Stomach smooth muscle (tissue), 2 donors: ENCODE results near the gene EPHA3.

Experiments used
- H3K27ac ChIP-seq: one replicate; pipeline ENCODE4 v1.7.0; 2013; ENCODE audit warnings: mild to moderate bottlenecking, low read length, inconsistent platforms
- H3K27me3 ChIP-seq, 2 donors: one replicate each; pipeline ENCODE4 v1.7.0; 2013; ENCODE audit warnings: low read length in 2 of 2; ENCODE audit not compliant: insufficient read depth in 2 of 2, control insufficient read depth in 1 of 2
- H3K36me3 ChIP-seq, 2 donors: one replicate each; pipeline ENCODE4 v1.7.0; 2013; ENCODE audit warnings: low read length in 2 of 2; ENCODE audit not compliant: control insufficient read depth in 2 of 2, insufficient read depth in 2 of 2
- H3K4me1 ChIP-seq: one replicate; pipeline ENCODE4 v1.7.0; 2013; ENCODE audit warnings: low read length; ENCODE audit not compliant: control insufficient read depth, insufficient read depth
- H3K4me3 ChIP-seq, 2 donors: one replicate each; pipeline ENCODE4 v1.7.0; 2013; ENCODE audit warnings: low read length in 2 of 2
- H3K9ac ChIP-seq, 2 donors: one replicate each; pipeline ENCODE4 v1.7.0; 2013; ENCODE audit warnings: low read length in 2 of 2, mild to moderate bottlenecking in 1 of 2
- H3K9me3 ChIP-seq, 2 donors: one replicate each; pipeline ENCODE4 v1.7.0; 2013; ENCODE audit warnings: low read length in 2 of 2; ENCODE audit not compliant: control insufficient read depth in 2 of 2
- donor health status: healthy.
- donor health status: Pancreatic carcinoma.

The EPHA3 gene

DNA sequence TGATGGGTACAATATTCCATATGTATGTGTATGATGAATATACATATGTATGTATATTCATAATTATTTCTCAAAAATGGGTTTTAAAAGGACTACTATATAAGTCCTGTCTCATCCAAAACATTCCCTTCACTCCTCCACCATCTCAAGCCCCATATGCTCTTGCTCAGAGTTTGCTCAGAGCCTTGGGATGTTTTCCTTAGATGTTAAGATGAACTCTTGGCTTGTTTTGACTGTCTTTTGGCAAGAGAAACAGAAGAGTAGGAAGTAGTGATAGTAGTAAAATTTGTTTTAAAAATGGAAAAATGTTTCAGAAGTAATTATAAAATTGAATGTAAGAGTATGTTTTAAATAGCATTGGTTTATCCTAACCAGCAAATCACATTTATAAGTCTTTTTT lies 6.2 kb upstream of the EPHA3 start:
- H3K4me3 ChIP-seq: no peak overlapping the region
- H3K36me3 ChIP-seq: no peaks in the 10 kb centered on the region
- H3K4me1 ChIP-seq: no peaks in the 10 kb centered on the region
- no peaks in the 10 kb centered on the region for H3K9me3 ChIP-seq
- H3K27ac ChIP-seq: no peak overlapping the region
- H3K9ac ChIP-seq: no peak overlapping the region
- no peaks in the 10 kb centered on the region for H3K27me3 ChIP-seq

DNA sequence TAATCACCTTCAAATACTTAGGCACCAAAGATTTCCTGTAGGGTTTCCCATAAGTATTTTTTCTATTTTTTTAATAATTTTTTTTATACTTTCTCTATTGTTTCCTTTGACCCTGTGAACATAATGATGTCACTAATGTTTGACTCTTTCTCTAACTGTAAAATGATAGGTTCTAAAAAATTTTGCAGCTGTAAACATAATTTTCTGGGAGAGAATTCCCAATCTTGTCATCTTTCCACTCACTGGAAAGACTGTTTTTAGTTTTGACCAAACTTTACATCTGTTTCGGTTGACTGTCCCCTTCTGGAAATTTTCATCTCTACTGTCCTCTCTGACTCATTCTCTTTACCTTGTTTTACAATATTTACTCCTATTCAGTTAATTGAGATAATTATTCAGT lies 5.5 kb upstream of the EPHA3 start:
- no peaks in the 10 kb centered on the region for H3K9me3 ChIP-seq
- no peak overlapping the region for H3K9ac ChIP-seq
- no peaks in the 10 kb centered on the region for H3K4me1 ChIP-seq
- H3K27me3 ChIP-seq: no peaks in the 10 kb centered on the region
- H3K36me3 ChIP-seq: no peaks in the 10 kb centered on the region
- no peak overlapping the region for H3K27ac ChIP-seq
- H3K4me3 ChIP-seq: no peak overlapping the region

DNA sequence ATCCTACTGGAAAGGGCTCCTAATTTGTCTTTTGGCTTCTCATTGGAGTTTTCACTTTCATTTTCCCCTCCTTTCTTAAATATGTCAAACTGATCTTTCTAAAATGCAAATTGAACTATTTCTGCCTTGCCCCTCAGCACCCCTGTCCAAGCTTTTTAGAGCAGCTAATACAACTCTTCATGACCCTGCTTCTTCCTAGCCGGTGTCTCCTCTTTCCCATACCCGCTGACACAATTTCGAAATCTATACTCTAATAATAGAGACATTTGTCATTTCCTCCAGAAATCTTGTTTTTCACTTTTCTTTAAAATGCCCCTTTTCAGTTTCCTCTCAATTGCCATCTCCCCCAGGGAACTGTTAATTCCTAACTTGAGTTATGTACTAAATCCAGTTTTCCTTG lies 2.9 kb upstream of the EPHA3 start:
- Histone ChIP-seq H3K4me3 (peak overlapping the region; percentile 30 to 37), H3K27ac (no peak overlapping the region)

DNA sequence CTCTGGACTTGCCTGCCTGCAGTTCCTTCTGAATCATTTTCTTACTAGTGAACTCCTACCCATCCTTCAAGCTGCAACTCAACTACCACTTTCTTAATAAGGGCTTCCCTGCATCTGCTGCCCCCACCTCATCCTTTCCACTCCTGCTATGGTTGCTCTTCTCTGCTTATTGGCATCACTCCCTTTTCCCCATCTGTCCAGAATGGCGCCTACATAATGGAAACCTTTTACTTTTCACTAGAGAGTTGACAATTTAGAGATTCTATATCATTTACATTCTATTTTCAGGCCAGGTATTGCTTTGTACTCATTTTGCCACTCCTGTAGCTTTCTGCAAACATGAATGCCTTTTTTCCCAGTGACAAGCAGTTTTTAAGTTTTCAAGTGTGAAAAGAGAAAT lies 1.9 kb upstream of the EPHA3 start:
- Histone ChIP-seq H3K27ac (no peak overlapping the region), H3K4me3 (no peak overlapping the region)

More for the DNA sequence above, 2.9 kb upstream of the EPHA3 start:
- no peaks in the 10 kb centered on the region for H3K27me3 ChIP-seq
- no peaks in the 10 kb centered on the region for H3K36me3 ChIP-seq
- no peaks in the 10 kb centered on the region for H3K9me3 ChIP-seq
- no peak overlapping the region for H3K9ac ChIP-seq
- H3K4me1 ChIP-seq: peaks cover 2% of the 10 kb centered on the region

DNA sequence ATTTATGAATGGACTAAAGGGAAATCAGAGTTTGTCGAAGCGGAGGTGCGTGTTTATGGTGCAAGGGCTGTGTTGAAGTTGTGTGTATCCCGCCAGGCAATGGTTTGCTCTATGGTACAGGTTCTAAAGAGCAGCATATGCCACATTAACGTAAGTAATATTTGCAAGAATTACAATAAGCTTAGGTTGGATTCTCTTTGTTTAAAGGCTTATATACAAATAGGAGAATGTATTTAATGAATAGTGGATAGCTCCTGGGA lies 800 bp downstream of the EPHA3 start:
- H3K4me1 ChIP-seq: peaks cover 2% of the 10 kb centered on the region
- H3K27me3 ChIP-seq: no peaks in the 10 kb centered on the region
- H3K9me3 ChIP-seq: no peaks in the 10 kb centered on the region
- H3K27ac ChIP-seq: no peak overlapping the region
- H3K9ac ChIP-seq: peak overlapping the region; percentile 64 to 65
- peak overlapping the region; percentile 92 to 98 for H3K4me3 ChIP-seq
- no peaks in the 10 kb centered on the region for H3K36me3 ChIP-seq

More for the DNA sequence above, 1.9 kb upstream of the EPHA3 start:
- Histone ChIP-seq H3K9me3 (no peaks in the 10 kb centered on the region), H3K27me3 (no peaks in the 10 kb centered on the region), H3K9ac (no peak overlapping the region), H3K4me1 (peaks cover 2% of the 10 kb centered on the region), H3K36me3 (no peaks in the 10 kb centered on the region)

DNA sequence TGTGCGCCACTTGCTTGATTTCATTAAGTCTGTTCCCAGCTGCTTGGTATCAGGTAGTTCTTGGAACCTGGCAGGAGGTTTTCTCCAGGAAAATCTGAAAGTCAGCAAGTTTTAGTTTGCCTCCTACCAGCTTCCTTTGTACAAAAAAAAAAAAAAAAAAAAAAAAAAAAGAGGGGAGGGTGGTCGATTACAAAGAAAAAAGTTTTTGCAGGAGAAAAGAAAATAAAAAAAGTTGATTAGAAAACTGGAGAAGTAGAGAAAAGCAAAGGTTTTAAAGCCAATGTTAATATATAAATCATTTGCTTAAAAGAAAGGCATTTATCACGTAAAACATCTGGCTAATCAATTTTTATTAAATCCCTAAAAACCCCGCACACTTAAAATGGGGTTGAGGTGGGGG lies 5.9 kb downstream of the EPHA3 start:
- no peaks in the 10 kb centered on the region for H3K36me3 ChIP-seq
- no peak overlapping the region for H3K9ac ChIP-seq
- no peaks in the 10 kb centered on the region for H3K9me3 ChIP-seq
- H3K4me3 ChIP-seq: no peak overlapping the region
- H3K27me3 ChIP-seq: no peaks in the 10 kb centered on the region
- no peak overlapping the region for H3K27ac ChIP-seq
- peaks cover 3% of the 10 kb centered on the region for H3K4me1 ChIP-seq

DNA sequence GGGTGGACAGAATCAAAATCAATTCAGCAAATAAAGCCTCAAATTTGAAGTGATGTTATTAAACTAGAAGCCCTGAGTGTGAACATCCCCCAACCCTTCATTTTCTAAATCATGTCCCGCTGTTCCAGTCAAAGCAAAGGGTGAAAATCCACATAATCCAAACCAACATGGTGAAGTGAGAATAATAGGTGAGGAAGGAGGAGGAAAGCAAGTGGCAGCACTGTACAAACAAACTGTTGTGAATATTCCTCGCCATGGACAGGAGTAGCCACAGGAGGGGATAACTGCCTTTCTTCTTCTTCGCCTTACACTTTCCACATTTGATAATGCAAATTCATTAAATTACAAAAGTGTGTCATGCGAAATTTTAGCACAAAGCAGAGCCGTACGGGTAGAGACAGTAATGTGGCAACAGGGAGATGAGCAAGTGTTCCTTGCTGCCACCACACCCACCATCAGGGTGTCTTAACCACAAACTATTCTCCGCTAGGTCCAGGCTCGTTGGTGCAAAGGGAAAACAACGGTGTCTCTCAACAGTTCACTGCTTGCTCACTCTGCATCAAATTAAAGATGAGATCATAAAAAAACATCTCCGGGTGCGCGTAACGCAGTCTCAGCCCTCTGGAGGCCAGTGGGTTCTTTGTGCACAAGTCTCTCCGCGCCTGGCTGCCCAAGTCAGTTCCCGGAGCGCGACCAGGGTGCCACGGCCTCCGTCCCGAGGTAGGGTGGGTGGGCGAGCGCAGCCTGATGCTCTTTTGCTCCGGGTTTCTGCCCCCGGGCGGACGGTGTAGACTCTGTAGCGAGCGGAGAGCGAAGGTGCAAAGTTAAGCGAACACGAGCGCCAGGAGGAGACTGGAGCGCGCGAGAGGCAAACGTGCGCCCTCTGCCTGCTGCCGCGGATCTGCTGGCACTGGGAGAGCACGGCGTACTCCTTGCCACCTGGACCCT lies 6.7 kb downstream of the EPHA3 start:
- H3K9me3 ChIP-seq: no peaks in the 10 kb centered on the region
- no peaks in the 10 kb centered on the region for H3K36me3 ChIP-seq
- peak overlapping the region; percentile 58 to 72 for H3K9ac ChIP-seq
- peak overlapping the region; percentile 81 to 87 for H3K4me3 ChIP-seq
- peak overlapping the region; percentile 53 for H3K27ac ChIP-seq
- peaks cover 3% of the 10 kb centered on the region for H3K4me1 ChIP-seq
- no peaks in the 10 kb centered on the region for H3K27me3 ChIP-seq

DNA sequence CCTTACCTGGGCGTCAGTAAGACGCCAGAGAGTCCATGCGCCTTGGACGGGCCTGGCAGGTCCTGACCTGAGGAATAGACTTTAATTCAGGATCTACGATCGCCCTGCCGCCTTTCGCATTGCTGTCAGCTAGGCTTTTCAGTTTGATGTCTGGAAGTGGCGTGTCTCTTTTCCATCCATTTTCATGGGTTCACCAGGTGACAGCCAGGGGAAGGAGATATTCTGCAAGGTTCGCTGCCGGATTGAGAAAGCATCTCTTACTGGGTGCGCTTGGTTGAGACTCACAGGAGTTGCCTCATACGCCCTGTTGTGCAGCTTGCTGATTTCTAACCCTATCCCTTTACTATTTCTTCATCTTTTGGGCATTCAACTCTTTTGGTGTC lies 7.4 kb downstream of the EPHA3 start:
- H3K9ac ChIP-seq: peak overlapping the region; percentile 58 to 72
- peaks cover 3% of the 10 kb centered on the region for H3K4me1 ChIP-seq
- peak overlapping the region; percentile 81 to 87 for H3K4me3 ChIP-seq
- no peaks in the 10 kb centered on the region for H3K36me3 ChIP-seq
- peak overlapping the region; percentile 53 for H3K27ac ChIP-seq
- no peaks in the 10 kb centered on the region for H3K27me3 ChIP-seq
- no peaks in the 10 kb centered on the region for H3K9me3 ChIP-seq

DNA sequence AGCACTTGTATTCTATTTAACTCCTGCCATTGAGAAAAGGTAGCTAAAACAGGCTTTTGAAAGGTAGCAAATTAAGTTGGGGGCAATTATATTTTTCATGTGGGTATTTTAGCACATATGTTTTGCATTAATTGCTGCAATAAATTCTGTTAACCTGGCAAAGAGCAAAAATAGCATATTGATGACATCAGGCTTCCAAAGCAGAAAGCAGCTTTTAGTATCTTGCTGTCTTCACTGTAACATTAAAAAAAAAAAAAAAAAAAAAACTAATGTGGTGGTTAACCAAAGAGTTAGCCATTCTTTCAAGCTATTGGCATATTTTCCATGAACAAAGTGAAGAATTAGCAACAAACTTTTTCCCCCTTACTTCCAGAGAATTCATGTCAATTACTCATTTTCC lies 9.1 kb downstream of the EPHA3 start:
- H3K9me3 ChIP-seq: no peaks in the 10 kb centered on the region
- H3K4me1 ChIP-seq: peaks cover 3% of the 10 kb centered on the region
- H3K27me3 ChIP-seq: no peaks in the 10 kb centered on the region
- H3K36me3 ChIP-seq: no peaks in the 10 kb centered on the region
- H3K4me3 ChIP-seq: no peak overlapping the region
- no peak overlapping the region for H3K27ac ChIP-seq
- H3K9ac ChIP-seq: no peak overlapping the region

DNA sequence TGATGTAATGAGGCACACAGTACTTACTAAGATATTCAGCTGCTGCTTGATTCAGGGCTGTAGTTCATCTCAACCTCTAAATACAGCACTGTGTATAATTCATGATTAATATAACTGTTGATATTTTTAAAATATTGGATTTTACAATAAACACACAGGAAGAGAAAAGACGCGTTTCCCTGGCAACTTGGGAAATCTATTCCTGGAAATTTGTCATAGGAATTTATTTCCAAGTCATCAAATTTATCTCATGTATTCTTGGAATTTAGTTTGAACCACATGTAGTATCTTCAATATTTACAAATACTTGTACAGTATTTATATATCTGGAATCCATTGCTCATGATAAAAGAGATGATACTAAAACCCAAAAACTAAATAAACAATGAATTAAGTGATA lies 30.6 kb downstream of the EPHA3 start:
- Histone ChIP-seq H3K36me3 (peaks cover 0 to 3% of the 10 kb centered on the region in 2 donors), H3K27ac (no peak overlapping the region), H3K4me3 (no peak overlapping the region), H3K9ac (no peak overlapping the region), H3K27me3 (no peaks in the 10 kb centered on the region), H3K4me1 (no peaks in the 10 kb centered on the region), H3K9me3 (no peaks in the 10 kb centered on the region)

DNA sequence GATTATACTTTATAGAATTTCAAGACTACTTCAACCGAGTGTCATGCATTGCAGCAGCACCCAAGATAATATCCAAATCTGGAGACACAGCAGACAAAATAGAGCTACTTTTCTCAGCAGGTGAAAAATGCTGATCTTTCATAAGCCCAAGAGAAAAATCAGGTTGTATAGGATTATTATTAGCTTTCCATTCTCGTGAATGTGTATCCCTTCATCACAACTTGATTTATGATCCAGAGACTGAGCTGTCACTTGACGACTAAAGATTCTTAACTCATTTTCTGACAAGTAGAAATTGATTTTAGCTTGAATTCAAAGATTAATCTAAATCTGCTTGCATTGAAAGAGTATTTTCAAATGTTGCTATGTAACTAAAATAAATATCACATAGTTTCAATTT lies 32.4 kb downstream of the EPHA3 start:
- Histone ChIP-seq H3K9ac (no peak overlapping the region), H3K9me3 (no peaks in the 10 kb centered on the region), H3K36me3 (no peaks in the 10 kb centered on the region)

More for the DNA sequence above, 32.4 kb downstream of the EPHA3 start:
- no peaks in the 10 kb centered on the region for H3K4me1 ChIP-seq
- H3K4me3 ChIP-seq: no peak overlapping the region
- H3K27me3 ChIP-seq: no peaks in the 10 kb centered on the region
- no peak overlapping the region for H3K27ac ChIP-seq
